ENCODE measurements around the gene PIP5K1C. TPM values are rescaled to one million over a fixed set of nuclear protein-coding genes. Genes with fewer than 3 reads are reported as not detected.
A peak's percentile ranks its signal among the peaks of the same experiment; 100 is the strongest.

PIP5K1C gene
- total and polyA plus RNA-seq, 10 donors = 6.2 to 41.9 (median 33.9) TPM

DNA sequence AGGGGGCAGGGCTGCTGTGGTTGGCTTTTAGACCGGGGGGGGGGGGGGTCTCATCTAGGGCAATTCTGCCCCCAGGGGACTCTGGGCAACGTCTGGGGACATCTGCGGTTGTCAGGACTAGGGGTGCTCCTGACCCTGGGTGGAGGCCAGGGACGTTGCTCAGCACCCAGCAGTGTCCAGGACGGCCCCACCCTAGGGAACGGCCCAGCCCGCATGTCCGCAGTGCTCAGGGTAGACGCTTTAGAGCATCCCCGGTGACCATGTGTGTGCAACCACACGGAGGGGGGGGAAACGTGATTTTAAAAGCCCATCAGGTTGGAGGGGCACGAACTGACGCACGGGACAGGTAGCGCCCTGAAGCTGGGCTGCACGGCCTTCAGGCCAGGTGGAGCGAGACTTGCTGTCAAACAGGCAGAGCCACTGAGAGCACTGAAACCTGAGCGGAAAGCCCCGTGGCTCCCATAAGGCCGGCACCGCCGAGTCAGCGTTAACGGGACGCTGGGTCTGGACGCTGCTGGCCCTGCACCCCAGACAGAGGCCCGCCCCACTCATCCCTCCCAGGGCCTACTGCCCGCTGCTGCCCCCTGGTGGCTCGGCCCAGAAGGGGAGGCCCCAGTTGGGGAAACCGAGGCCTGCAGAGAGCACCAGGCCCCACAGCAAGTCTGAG, 82.0 kb downstream of the PIP5K1C start:
- peak; percentile 90 for DNase-seq
- Histone ChIP-seq H3K9me3 (no peaks in the 10 kb centered on the region), H3K27ac (peak overlapping the region in 5 of 8 donors; percentile 53 to 69 (median 61)), H3K4me1 (peaks cover 0 to 33% (median 22%) of the 10 kb centered on the region in 6 donors), H3K27me3 (replicated peaks in 1 of 7) (no peaks in the 10 kb centered on the region), H3K36me3 (peaks cover 0 to 94% (median 49%) of the 10 kb centered on the region in 6 donors), H3K4me3 (peak overlapping the region in 3 of 8 donors; percentile 21 to 60 (median 32))
- TF ChIP-seq POLR2A (IDR thresholded peaks at IDR 0.05) = no peak
- peak; percentile 50 to 76 (median 72) for TF ChIP-seq POLR2AphosphoS5 (IDR thresholded peaks at IDR 0.05)
- TF ChIP-seq, protein P1, sequence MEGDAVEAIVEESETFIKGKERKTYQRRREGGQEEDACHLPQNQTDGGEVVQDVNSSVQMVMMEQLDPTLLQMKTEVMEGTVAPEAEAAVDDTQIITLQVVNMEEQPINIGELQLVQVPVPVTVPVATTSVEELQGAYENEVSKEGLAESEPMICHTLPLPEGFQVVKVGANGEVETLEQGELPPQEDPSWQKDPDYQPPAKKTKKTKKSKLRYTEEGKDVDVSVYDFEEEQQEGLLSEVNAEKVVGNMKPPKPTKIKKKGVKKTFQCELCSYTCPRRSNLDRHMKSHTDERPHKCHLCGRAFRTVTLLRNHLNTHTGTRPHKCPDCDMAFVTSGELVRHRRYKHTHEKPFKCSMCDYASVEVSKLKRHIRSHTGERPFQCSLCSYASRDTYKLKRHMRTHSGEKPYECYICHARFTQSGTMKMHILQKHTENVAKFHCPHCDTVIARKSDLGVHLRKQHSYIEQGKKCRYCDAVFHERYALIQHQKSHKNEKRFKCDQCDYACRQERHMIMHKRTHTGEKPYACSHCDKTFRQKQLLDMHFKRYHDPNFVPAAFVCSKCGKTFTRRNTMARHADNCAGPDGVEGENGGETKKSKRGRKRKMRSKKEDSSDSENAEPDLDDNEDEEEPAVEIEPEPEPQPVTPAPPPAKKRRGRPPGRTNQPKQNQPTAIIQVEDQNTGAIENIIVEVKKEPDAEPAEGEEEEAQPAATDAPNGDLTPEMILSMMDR (IDR thresholded peaks at IDR 0.05 in 8 of 11, conservative IDR thresholded peaks at IDR 0.05 in 3 of 11) = peak; percentile 80 to 97 (median 92)
- intact Hi-C loops (cut with DNase I; ENCODE audit: low total_unique reads) = loop anchor here (5.0 to 10.0 kb wide), 2 partner anchors 36 to 63 kb away; partner anchors contain the start of gene MFSD12
- WGBS, 5 donors = 32 to 67% (median 44%) methylated on average over 15 to 31 of the region's 31 CpGs

- peaks cover 0 to 38% (median 24%) of the 10 kb centered on the region in 6 donors for H3K4me1 ChIP-seq
- H3K4me3 ChIP-seq = peak overlapping the region in 4 of 8 donors; percentile 13 to 60 (median 26)
- peaks cover 0 to 94% (median 49%) of the 10 kb centered on the region in 6 donors for H3K36me3 ChIP-seq
- no peak for DNase-seq
- intact Hi-C loops (cut with DNase I; ENCODE audit: low total_unique reads) = loop anchor here (5.0 to 10.0 kb wide), 2 partner anchors 35 to 63 kb away; partner anchors contain the start of gene MFSD12
- H3K27me3 ChIP-seq (replicated peaks in 1 of 7) = no peaks in the 10 kb centered on the region
- peak overlapping the region in 6 of 8 donors; percentile 48 to 69 (median 60) for H3K27ac ChIP-seq
- 23 to 35% (median 26%) methylated on average over 19 of the region's 19 CpGs for WGBS, 5 donors
- H3K9me3 ChIP-seq = no peaks in the 10 kb centered on the region
- TF ChIP-seq POLR2AphosphoS5 (IDR thresholded peaks at IDR 0.05) (peak in 1 of 3 donors; percentile 53), POLR2A (IDR thresholded peaks at IDR 0.05) (no peak)
Observed at GRCh38 chr19:3617463-3617862, 82.8 kb downstream of the PIP5K1C start.

DNA sequence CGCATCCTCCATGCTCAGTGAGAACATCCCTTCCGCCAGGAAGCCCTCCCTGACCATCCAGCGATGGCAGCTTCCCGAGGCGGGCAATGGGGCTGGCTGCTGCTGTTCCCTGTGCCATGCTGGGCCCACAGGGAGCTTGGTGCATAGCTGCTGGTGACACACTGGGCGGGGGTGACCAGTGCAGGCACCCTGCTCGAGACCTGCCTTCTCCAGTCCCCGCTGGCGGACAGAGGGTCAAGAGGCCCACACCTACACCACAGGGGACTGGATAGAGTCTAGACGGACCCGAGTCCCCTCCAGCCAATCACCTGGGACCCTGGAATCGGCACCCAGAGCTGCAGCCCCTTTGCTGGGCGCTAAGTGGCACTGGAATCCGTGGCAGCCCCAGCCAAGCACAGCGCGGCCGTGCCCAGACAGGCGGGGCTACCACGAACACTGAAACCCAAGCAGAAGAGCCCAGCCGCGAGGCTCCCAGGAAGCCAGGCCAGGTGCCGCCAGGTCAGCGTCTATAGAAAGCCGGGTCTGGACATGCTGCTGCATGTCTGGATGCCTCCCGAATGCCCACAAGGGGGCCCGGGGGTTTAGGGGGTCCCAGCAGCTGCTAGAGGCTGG, 84.6 kb downstream of the PIP5K1C start:
- intact Hi-C loops (cut with DNase I; ENCODE audit: low total_unique reads) = loop anchor here (5.0 to 10.0 kb wide), 2 partner anchors 33 to 61 kb away; partner anchors contain the start of gene MFSD12
- peaks cover 0 to 94% (median 51%) of the 10 kb centered on the region in 6 donors for H3K36me3 ChIP-seq
- H3K9me3 ChIP-seq = no peaks in the 10 kb centered on the region
- no peak for DNase-seq
- H3K27me3 ChIP-seq (replicated peaks in 1 of 7) = no peaks in the 10 kb centered on the region
- WGBS, 5 donors = 92 to 96% (median 93%) methylated on average over 13 to 26 of the region's 26 CpGs
- peaks cover 0 to 54% (median 33%) of the 10 kb centered on the region in 6 donors for H3K4me1 ChIP-seq
- TF ChIP-seq, protein P1 (IDR thresholded peaks at IDR 0.05 in 8 of 11, conservative IDR thresholded peaks at IDR 0.05 in 3 of 11) = no peak
- no peak for TF ChIP-seq POLR2AphosphoS5 (IDR thresholded peaks at IDR 0.05)
- no peak for TF ChIP-seq POLR2A (IDR thresholded peaks at IDR 0.05)
- H3K4me3 ChIP-seq = no peak overlapping the region
- H3K27ac ChIP-seq = no peak overlapping the region

GRCh38 chr19:3614858-3615505, 85.3 kb downstream of the PIP5K1C start:
- 85 to 96% (median 91%) methylated on average over 9 to 18 of the region's 18 CpGs for WGBS, 5 donors
- TF ChIP-seq POLR2AphosphoS5 (IDR thresholded peaks at IDR 0.05) = no peak
- no peak for TF ChIP-seq POLR2A (IDR thresholded peaks at IDR 0.05)
- H3K27me3 ChIP-seq (replicated peaks in 1 of 7) = no peaks in the 10 kb centered on the region
- peaks cover 0 to 61% (median 38%) of the 10 kb centered on the region in 6 donors for H3K4me1 ChIP-seq
- DNase-seq = no peak
- H3K36me3 ChIP-seq = peaks cover 0 to 94% (median 45%) of the 10 kb centered on the region in 6 donors
- intact Hi-C loops (cut with DNase I; ENCODE audit: low total_unique reads) = loop anchor here (5.0 to 10.0 kb wide), 2 partner anchors 33 to 60 kb away; partner anchors contain the start of gene MFSD12
- no peaks in the 10 kb centered on the region for H3K9me3 ChIP-seq
- no peak overlapping the region for H3K27ac ChIP-seq
- H3K4me3 ChIP-seq = no peak overlapping the region
